Measurements from ENCODE around the gene BBC3. TPM values are rescaled to one million over a fixed set of nuclear protein-coding genes. Genes with fewer than 3 reads are reported as not detected.

BBC3 gene
- total and polyA plus RNA-seq, 2 of the 4 experiments (the other 2 are of a cell fraction): 1.6 to 6.5 TPM

GRCh38 chr19:47241919-47242577, 11.0 kb upstream of the BBC3 start (continued):
- no peak for TF ChIP-seq NFE2L2 (IDR thresholded peaks at IDR 0.05; ENCODE audit: low read depth, low read length)

GRCh38 chr19:47240996-47241918, 10.3 kb upstream of the BBC3 start:
- Histone ChIP-seq H2BK5ac (ENCODE audit: low read depth, low read length, poor library complexity, severe bottlenecking) (peak overlapping the region; percentile 16), H3K27ac (ENCODE audit: insufficient read depth, low read length) (peak overlapping the region; percentile 10), H3K9me1 (ENCODE audit: insufficient read depth, low read length) (peaks cover 15% of the 10 kb centered on the region), H2AFZ (replicated peaks; ENCODE audit: low read length, poor library complexity) (peak overlapping the region; percentile 87), H2BK20ac (ENCODE audit: low read depth, low read length) (peak overlapping the region; percentile 48), H4K5ac (ENCODE audit: low read depth, low read length) (peak overlapping the region; percentile 27), H2AK9ac (replicated peaks; ENCODE audit: low read depth, low read length, poor library complexity) (peak overlapping the region; percentile 96), H3K14ac (replicated peaks; ENCODE audit: low read depth, low read length) (peak overlapping the region; percentile 84), H3K9ac (ENCODE audit: low read depth, low read length) (peak overlapping the region; percentile 4), H3K4me2 (ENCODE audit: low read depth, low read length) (peak overlapping the region; percentile 63), H2BK120ac (ENCODE audit: low read depth, low read length) (peak overlapping the region; percentile 63), H3K23ac (ENCODE audit: low read depth, low read length) (peak overlapping the region; percentile 85), H4K8ac (ENCODE audit: low read depth in 2 of 2, low read length in 2 of 2) (peak overlapping the region; percentile 6 to 88; a peak in 3 of 4 replicates), H3K4me1 (ENCODE audit: control insufficient read depth, insufficient read depth, low read length) (peaks cover 26% of the 10 kb centered on the region), H3K79me1 (ENCODE audit: low read depth in 1 of 2, low read length in 2 of 2) (peaks cover 3 to 28% of the 10 kb centered on the region in 2 experiments; a peak in 2 of 4 replicates), H3K18ac (ENCODE audit: low read depth, low read length) (peak overlapping the region; percentile 17), H3K4me3 (ENCODE audit: insufficient read depth, low read depth, low read length) (no peak overlapping the region), H3K56ac (ENCODE audit: extremely low read depth, insufficient read depth, low read length) (no peak overlapping the region), H3K9me3 (ENCODE audit: control insufficient read depth, insufficient read depth, low read length) (no peaks in the 10 kb centered on the region), H4K20me1 (ENCODE audit: insufficient read depth, low read length) (peaks cover 10% of the 10 kb centered on the region; the same call in 1 of the 2 replicates), H3K4ac (ENCODE audit: low read depth, low read length) (peak overlapping the region; percentile 68), H3K27me3 (ENCODE audit: control insufficient read depth, insufficient read depth, low read length) (no peaks in the 10 kb centered on the region), H3K36me3 (ENCODE audit: control insufficient read depth, insufficient read depth, low read length) (no peaks in the 10 kb centered on the region), H2AK5ac (ENCODE audit: low read depth, low read length) (peak overlapping the region; percentile 95), H4K91ac (ENCODE audit: insufficient read depth, low read depth, low read length) (peak overlapping the region; percentile 67), H2BK15ac (ENCODE audit: low read depth, low read length) (peak overlapping the region; percentile 57; the same call in 2 of the 3 replicates)
- in situ Hi-C loops (cut with MboI; ENCODE audit: low sequenced_read_pairs): no loop called here
- intact Hi-C loops (cut with micrococcal nuclease): loop anchor here (5.0 kb wide), 1 partner anchor 109 kb away; the partner anchor contains the start of gene SAE1
- ChIA-PET CTCF (no interaction called here), POLR2A (ENCODE audit: unreplicated experiment) (no interaction called here)
- ATAC-seq (ENCODE audit: low read depth): peak; percentile 27
- 80% methylated on average over 1 of the region's 27 CpGs; no CpG with 5 or more reads in 1 of the 2 experiments for WGBS, 2 experiments (ENCODE audit: extremely low coverage in 2 of 2, insufficient read length in 1 of 2)
- dilution Hi-C loops (cut with HindIII; ENCODE audit: low sequenced_read_pairs, unreplicated experiment): no loop called here
- peak; percentile 79 for DNase-seq
- BruUV-seq (replicated peaks): no TSS peak
- no peak for TF ChIP-seq MAFK (IDR thresholded peaks at IDR 0.05; ENCODE audit: low read depth, low read length)
- no peak for TF ChIP-seq FOS (IDR thresholded peaks at IDR 0.05; ENCODE audit: low read depth, low read length)
- no peak for TF ChIP-seq POLR2A (IDR thresholded peaks at IDR 0.05; ENCODE audit: low read depth, low read length)
- no peak for TF ChIP-seq RAD21 (IDR thresholded peaks at IDR 0.05; ENCODE audit: low read length)
- TF ChIP-seq CHD1 (IDR thresholded peaks at IDR 0.05; ENCODE audit: low read depth, low read length): no peak
- peak; percentile 80; the same call in 1 of the 2 replicates for TF ChIP-seq MAZ (IDR thresholded peaks at IDR 0.05; ENCODE audit: borderline replicate concordance, low read depth, low read length)
- TF ChIP-seq BHLHE40 (IDR thresholded peaks at IDR 0.05; ENCODE audit: low read depth, low read length): 0 out of 2 replicates have a peak, but pooled peaks have one; percentile 2
- TF ChIP-seq NFE2L2 (IDR thresholded peaks at IDR 0.05; ENCODE audit: low read depth, low read length): no peak
- no peak for TF ChIP-seq CEBPB (IDR thresholded peaks at IDR 0.05; ENCODE audit: low read depth, low read length)
- no peak for TF ChIP-seq SMC3 (IDR thresholded peaks at IDR 0.05; ENCODE audit: low read depth, low read length)
- no peak for TF ChIP-seq CTCF (conservative IDR thresholded peaks at IDR 0.05; ENCODE audit: low read depth, low read length)
- TF ChIP-seq MXI1 (IDR thresholded peaks at IDR 0.05; ENCODE audit: borderline replicate concordance, low read depth, low read length): no peak
- peak; percentile 83 for TF ChIP-seq RFX5 (IDR thresholded peaks at IDR 0.05; ENCODE audit: low read depth, low read length)
- no peak for TF ChIP-seq RCOR1 (IDR thresholded peaks at IDR 0.05; ENCODE audit: insufficient replicate concordance, low read length)
